ENCODE data around the gene RAET1E. TPM values are rescaled to one million over a fixed set of nuclear protein-coding genes. Genes with fewer than 3 reads are reported as not detected.

Gene RAET1E
- total and polyA plus RNA-seq, 9 of the 15 experiments (the other 6 are each of a cell fraction or from before 2014, with no cell fraction given), result not detected

DNA sequence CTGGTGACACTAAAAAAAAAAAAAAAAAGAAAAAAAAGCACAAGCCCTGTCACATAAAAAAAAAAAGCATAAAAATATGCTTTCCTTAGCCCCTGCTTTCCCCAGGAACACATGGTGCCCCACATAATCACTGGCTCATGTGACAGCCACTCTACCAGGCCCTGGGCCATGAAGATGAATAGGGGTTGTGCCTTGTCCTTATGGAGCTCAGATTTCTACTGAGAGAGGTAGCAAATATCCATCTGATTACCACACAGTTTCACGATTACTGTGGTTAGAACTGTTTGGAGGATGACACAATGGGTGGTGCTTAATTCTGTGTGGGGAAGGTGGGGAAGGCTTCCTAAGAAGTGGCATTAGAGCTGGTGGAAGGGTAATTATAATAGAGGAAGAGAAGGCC, 9.3 kb downstream of the RAET1E start:
- H3K9ac ChIP-seq (ENCODE audit: insufficient read depth in 1 of 2, low read depth in 2 of 2, low read length in 2 of 2), result no peak overlapping the region
- intact Hi-C loops (cut with micrococcal nuclease), result no loop called here
- FAIRE-seq (no peak), ATAC-seq (no peak), DNase-seq (ENCODE audit: extremely low read depth in 1 of 4, low spot score in 3 of 4) (no peak)
- no peaks in the 10 kb centered on the region for H3K36me3 ChIP-seq (ENCODE audit: control insufficient read depth, insufficient read depth, low read length)
- H3K9me1 ChIP-seq (ENCODE audit: control insufficient read depth, insufficient read depth, low read length), result no peaks in the 10 kb centered on the region
- in situ Hi-C loops (cut with MboI), result no loop called here
- no peaks in the 10 kb centered on the region for H3K79me2 ChIP-seq (ENCODE audit: control insufficient read depth, insufficient read depth, low read length)
- H3K27ac ChIP-seq (ENCODE audit: extremely low read depth, low read depth, low read length), result no peak overlapping the region
- POLR2A ChIA-PET, result interaction anchor here (0.5 kb wide), 1 partner anchor 11 kb away, joined by 4 read pairs; no protein-coding TSS in a partner anchor
- WGBS (ENCODE audit: insufficient coverage, low coverage, missing lambda C conversion rate), result 0% methylated on average over 1 of the region's 1 CpG
- no peaks in the 10 kb centered on the region for H3K9me3 ChIP-seq (replicated peaks; ENCODE audit: control insufficient read depth, insufficient read depth, low read depth, low read length)
- H3K4me2 ChIP-seq (ENCODE audit: insufficient read depth, low read length), result no peak overlapping the region
- H3K4me3 ChIP-seq, result no peak overlapping the region
- H2AFZ ChIP-seq (ENCODE audit: low read depth, low read length), result no peak overlapping the region
- BruUV-seq (replicated peaks), result no TSS peak
- TF ChIP-seq MITF (IDR thresholded peaks at IDR 0.05), result no peak
- CTCF ChIA-PET (ENCODE audit: low intra/inter-chr PET ratio), result no interaction called here
- no peaks in the 10 kb centered on the region for H3K4me1 ChIP-seq (replicated peaks in 1 of 2; ENCODE audit: control insufficient read depth in 2 of 2, insufficient read depth in 2 of 2, low read length in 2 of 2)
- H4K20me1 ChIP-seq (replicated peaks; ENCODE audit: control insufficient read depth, insufficient read depth, low read length), result no peaks in the 10 kb centered on the region
- peaks cover 46 to 55% of the 10 kb centered on the region in 2 experiments; a peak in 4 of 5 replicates for H3K27me3 ChIP-seq (ENCODE audit: control insufficient read depth in 2 of 2, insufficient read depth in 2 of 2, low read length in 2 of 2)

GRCh38 chr6:149888093-149888492, 9.8 kb downstream of the RAET1E start:
- ChIA-PET POLR2A (no interaction called here), CTCF (ENCODE audit: low intra/inter-chr PET ratio) (no interaction called here)
- ATAC-seq, result no peak
- in situ Hi-C loops (cut with MboI), result no loop called here
- Histone ChIP-seq H2AFZ (ENCODE audit: low read depth, low read length) (no peak overlapping the region), H3K9me3 (replicated peaks; ENCODE audit: control insufficient read depth, insufficient read depth, low read depth, low read length) (no peaks in the 10 kb centered on the region), H3K36me3 (ENCODE audit: control insufficient read depth, insufficient read depth, low read length) (no peaks in the 10 kb centered on the region), H3K27me3 (ENCODE audit: control insufficient read depth in 2 of 2, insufficient read depth in 2 of 2, low read length in 2 of 2) (peaks cover 47 to 55% of the 10 kb centered on the region in 2 experiments; a peak in 4 of 5 replicates), H3K79me2 (ENCODE audit: control insufficient read depth, insufficient read depth, low read length) (no peaks in the 10 kb centered on the region), H4K20me1 (replicated peaks; ENCODE audit: control insufficient read depth, insufficient read depth, low read length) (no peaks in the 10 kb centered on the region), H3K4me1 (replicated peaks in 1 of 2; ENCODE audit: control insufficient read depth in 2 of 2, insufficient read depth in 2 of 2, low read length in 2 of 2) (no peaks in the 10 kb centered on the region), H3K27ac (ENCODE audit: extremely low read depth, low read depth, low read length) (no peak overlapping the region), H3K4me2 (ENCODE audit: insufficient read depth, low read length) (no peak overlapping the region), H3K4me3 (no peak overlapping the region), H3K9me1 (ENCODE audit: control insufficient read depth, insufficient read depth, low read length) (no peaks in the 10 kb centered on the region), H3K9ac (ENCODE audit: insufficient read depth in 1 of 2, low read depth in 2 of 2, low read length in 2 of 2) (no peak overlapping the region)
- BruUV-seq (replicated peaks), result no TSS peak
- 6% methylated on average over 9 of the region's 9 CpGs for WGBS (ENCODE audit: insufficient coverage, low coverage, missing lambda C conversion rate)
- no peak for DNase-seq (ENCODE audit: extremely low read depth in 1 of 4, low spot score in 3 of 4)
- intact Hi-C loops (cut with micrococcal nuclease), result no loop called here
- no peak for TF ChIP-seq HSF4 (CRISPR knock-in tag; IDR thresholded peaks at IDR 0.05; ENCODE audit: borderline replicate concordance)
- TF ChIP-seq, protein P1, sequence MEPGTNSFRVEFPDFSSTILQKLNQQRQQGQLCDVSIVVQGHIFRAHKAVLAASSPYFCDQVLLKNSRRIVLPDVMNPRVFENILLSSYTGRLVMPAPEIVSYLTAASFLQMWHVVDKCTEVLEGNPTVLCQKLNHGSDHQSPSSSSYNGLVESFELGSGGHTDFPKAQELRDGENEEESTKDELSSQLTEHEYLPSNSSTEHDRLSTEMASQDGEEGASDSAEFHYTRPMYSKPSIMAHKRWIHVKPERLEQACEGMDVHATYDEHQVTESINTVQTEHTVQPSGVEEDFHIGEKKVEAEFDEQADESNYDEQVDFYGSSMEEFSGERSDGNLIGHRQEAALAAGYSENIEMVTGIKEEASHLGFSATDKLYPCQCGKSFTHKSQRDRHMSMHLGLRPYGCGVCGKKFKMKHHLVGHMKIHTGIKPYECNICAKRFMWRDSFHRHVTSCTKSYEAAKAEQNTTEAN (CRISPR knock-in tag; IDR thresholded peaks at IDR 0.05), result no peak
- no peak for TF ChIP-seq HBP1 (CRISPR knock-in tag; IDR thresholded peaks at IDR 0.05)
- no peak for TF ChIP-seq E2F1 (CRISPR knock-in tag; IDR thresholded peaks at IDR 0.05)
- no peak for TF ChIP-seq ZNF830 (CRISPR knock-in tag; IDR thresholded peaks at IDR 0.05)
- TF ChIP-seq ZNF41 (CRISPR knock-in tag; conservative IDR thresholded peaks at IDR 0.05), result no peak
- FAIRE-seq, result no peak

All from K562 (cell line).